ENCODE measurements around the gene ANKRD22. TPM values are rescaled to one million over a fixed set of nuclear protein-coding genes. Genes with fewer than 3 reads are reported as not detected.

ANKRD22 gene
- total RNA-seq, 6 experiments from 2014 or later = 0.54 to 1.2 (median 1.2) TPM; not detected in 3

- Histone ChIP-seq H3K4me1 (no peaks in the 10 kb centered on the region), H3K27me3 (no peaks in the 10 kb centered on the region), H3K9me3 (no peaks in the 10 kb centered on the region), H3K27ac (no peak overlapping the region), H3K4me3 (no peak overlapping the region), H3K36me3 (no peaks in the 10 kb centered on the region)
- 82% methylated on average over 3 of the region's 3 CpGs for WGBS (ENCODE audit: insufficient coverage, low coverage, low lambda C conversion rate, missing lambda C conversion rate)
- TF ChIP-seq CTCF (IDR thresholded peaks at IDR 0.05) (no peak), POLR2A (IDR thresholded peaks at IDR 0.05) (no peak)
- intact Hi-C loops (cut with DNase I) = loop anchor here in 1 of 2 donors (10.0 kb wide), 1 partner anchor 134 kb away; no protein-coding TSS in a partner anchor
- no peak for ATAC-seq
- no peak for DNase-seq
Observed at GRCh38 chr10:88819290-88819689, 32.4 kb downstream of the ANKRD22 start.

- intact Hi-C loops (cut with DNase I) = loop anchor here in 1 of 2 donors (10.0 kb wide), 1 partner anchor 128 kb away; no protein-coding TSS in a partner anchor
- no peak for TF ChIP-seq CTCF (IDR thresholded peaks at IDR 0.05)
- TF ChIP-seq POLR2A (IDR thresholded peaks at IDR 0.05) = no peak
- Histone ChIP-seq H3K4me3 (no peak overlapping the region), H3K27me3 (no peaks in the 10 kb centered on the region), H3K27ac (no peak overlapping the region), H3K4me1 (no peaks in the 10 kb centered on the region), H3K36me3 (no peaks in the 10 kb centered on the region), H3K9me3 (no peaks in the 10 kb centered on the region)
- no peak for ATAC-seq
- no peak for DNase-seq
- 65% methylated on average over 2 of the region's 6 CpGs for WGBS (ENCODE audit: insufficient coverage, low coverage, low lambda C conversion rate, missing lambda C conversion rate)
Observed at GRCh38 chr10:88813200-88813599, 38.4 kb downstream of the ANKRD22 start.

GRCh38 chr10:88810196-88810961 lies 41.3 kb downstream of the ANKRD22 start:
- Histone ChIP-seq H3K27me3 (no peaks in the 10 kb centered on the region), H3K27ac (no peak overlapping the region), H3K4me1 (no peaks in the 10 kb centered on the region), H3K9me3 (no peaks in the 10 kb centered on the region), H3K36me3 (no peaks in the 10 kb centered on the region), H3K4me3 (no peak overlapping the region)
- ATAC-seq = peak; percentile 83 to 89 (median 86)
- DNase-seq = no peak
- intact Hi-C loops (cut with DNase I) = loop anchor here in 1 of 2 donors (10.0 kb wide), 1 partner anchor 126 kb away; no protein-coding TSS in a partner anchor
- peak; percentile 52 to 79 (median 77) for TF ChIP-seq CTCF (IDR thresholded peaks at IDR 0.05)
- TF ChIP-seq POLR2A (IDR thresholded peaks at IDR 0.05) = no peak
- WGBS (ENCODE audit: insufficient coverage, low coverage, low lambda C conversion rate, missing lambda C conversion rate) = 19% methylated on average over 5 of the region's 5 CpGs

- WGBS (ENCODE audit: insufficient coverage, low coverage, low lambda C conversion rate, missing lambda C conversion rate) = 37% methylated on average over 4 of the region's 4 CpGs
- intact Hi-C loops (cut with DNase I) = loop anchor here (5.0 to 10.0 kb wide), 2 partner anchors 117 to 125 kb away; no protein-coding TSS in a partner anchor
Observed at GRCh38 chr10:88809621-88810020, 42.0 kb downstream of the ANKRD22 start.

More at GRCh38 chr10:88809621-88810020, 42.0 kb downstream of the ANKRD22 start:
- H3K4me1 ChIP-seq = no peaks in the 10 kb centered on the region
- H3K36me3 ChIP-seq = no peaks in the 10 kb centered on the region
- no peak overlapping the region for H3K27ac ChIP-seq
- DNase-seq = no peak
- no peaks in the 10 kb centered on the region for H3K9me3 ChIP-seq
- TF ChIP-seq POLR2A (IDR thresholded peaks at IDR 0.05) (no peak), CTCF (IDR thresholded peaks at IDR 0.05) (no peak)
- no peak overlapping the region for H3K4me3 ChIP-seq
- H3K27me3 ChIP-seq = no peaks in the 10 kb centered on the region
- ATAC-seq = no peak
